WTC11 (cell line): ENCODE measurements around the gene GRIN2A.

Source experiments
- CTCF ChIP-seq: fragments of 200-600 bp; IDR thresholded peaks from 2 replicates; pipeline ENCODE4 v1.8.0; 2022; ENCODE audit warnings: antibody characterized with exemption
- ESRRA ChIP-seq: sonication (generic); formaldehyde crosslinking; IDR thresholded peaks from 2 replicates; pipeline ENCODE4 v1.8.1; 2022; ENCODE audit warnings: mild to moderate bottlenecking, missing genetic modification reagents, borderline replicate concordance
- FOXP1 ChIP-seq: sonication (generic); formaldehyde crosslinking; IDR thresholded peaks from 2 replicates; pipeline ENCODE4 v1.8.0; 2022; ENCODE audit warnings: missing genetic modification reagents, mild to moderate bottlenecking, moderate library complexity, borderline replicate concordance
- FOXP4 ChIP-seq: sonication (generic); formaldehyde crosslinking; IDR thresholded peaks from 2 replicates; pipeline ENCODE4 v1.8.0; 2022; ENCODE audit warnings: mild to moderate bottlenecking, missing genetic modification reagents
- SP1 ChIP-seq: sonication (generic); formaldehyde crosslinking; conservative IDR thresholded peaks from 2 replicates; pipeline ENCODE4 v1.8.1; 2022; ENCODE audit warnings: missing genetic modification reagents
- TCF7 ChIP-seq: sonication (generic); formaldehyde crosslinking; IDR thresholded peaks from 2 replicates; pipeline ENCODE4 v1.8.0; 2022; ENCODE audit warnings: mild to moderate bottlenecking, low read depth, missing genetic modification reagents, moderate library complexity
- ZNF121 ChIP-seq: sonication (generic); formaldehyde crosslinking; IDR thresholded peaks from 2 replicates; pipeline ENCODE4 v1.8.0; 2023; ENCODE audit warnings: missing genetic modification reagents
- ZNF138 ChIP-seq: sonication (generic); formaldehyde crosslinking; conservative IDR thresholded peaks from 2 replicates; pipeline ENCODE4 v1.8.1; 2022; ENCODE audit warnings: mild to moderate bottlenecking, moderate library complexity, missing genetic modification reagents
- ZNF671 ChIP-seq: fragments of 250-450 bp; sonication (Bioruptor Pico); IDR thresholded peaks from 2 replicates; pipeline ENCODE4 v1.8.0; 2021; ENCODE audit warnings: mild to moderate bottlenecking
- TF ChIP-seq, protein P1 (sequence below): sonication (generic); formaldehyde crosslinking; IDR thresholded peaks from 2 replicates; pipeline ENCODE4 v1.8.1; 2022; ENCODE audit warnings: missing genetic modification reagents, borderline replicate concordance
- TF ChIP-seq, protein P2 (sequence below): sonication (generic); formaldehyde crosslinking; IDR thresholded peaks from 2 replicates; pipeline ENCODE4 v1.8.1; 2022; ENCODE audit warnings: mild to moderate bottlenecking, moderate library complexity, missing genetic modification reagents
- TF ChIP-seq, protein P3 (sequence below): sonication (generic); formaldehyde crosslinking; IDR thresholded peaks from 2 replicates; pipeline ENCODE4 v1.8.1; 2022; ENCODE audit warnings: low read depth, missing genetic modification reagents, borderline replicate concordance
- TF ChIP-seq, protein P4 (sequence below): sonication (generic); formaldehyde crosslinking; IDR thresholded peaks from 2 replicates; pipeline ENCODE4 v1.8.1; 2023; ENCODE audit warnings: mild to moderate bottlenecking, missing genetic modification reagents, borderline replicate concordance
- TF ChIP-seq, protein P5 (sequence below): sonication (generic); formaldehyde crosslinking; IDR thresholded peaks from 2 replicates; pipeline ENCODE4 v1.8.0; 2022; ENCODE audit warnings: mild to moderate bottlenecking, missing genetic modification reagents

DNA sequence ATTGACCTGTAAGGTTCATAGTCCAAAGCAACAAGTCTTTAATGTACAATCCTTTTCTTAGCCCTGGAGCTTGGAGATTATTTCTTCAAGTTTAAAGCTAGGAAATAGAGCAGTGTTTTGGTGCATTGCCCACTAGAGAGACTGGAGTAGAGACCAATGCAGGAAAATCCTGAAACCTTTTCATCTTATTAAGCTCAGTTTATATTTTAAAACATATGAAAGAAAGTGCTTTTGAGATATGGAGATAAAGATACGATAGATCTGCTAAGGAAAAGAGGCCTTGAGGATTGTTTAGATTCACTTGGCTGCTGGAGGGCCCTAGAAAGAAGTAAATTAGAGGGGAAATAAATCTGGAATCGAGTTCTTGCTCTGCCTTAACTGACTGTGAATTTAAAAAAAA is 212.0 kb downstream of the GRIN2A start:
- TF ChIP-seq, protein P1, sequence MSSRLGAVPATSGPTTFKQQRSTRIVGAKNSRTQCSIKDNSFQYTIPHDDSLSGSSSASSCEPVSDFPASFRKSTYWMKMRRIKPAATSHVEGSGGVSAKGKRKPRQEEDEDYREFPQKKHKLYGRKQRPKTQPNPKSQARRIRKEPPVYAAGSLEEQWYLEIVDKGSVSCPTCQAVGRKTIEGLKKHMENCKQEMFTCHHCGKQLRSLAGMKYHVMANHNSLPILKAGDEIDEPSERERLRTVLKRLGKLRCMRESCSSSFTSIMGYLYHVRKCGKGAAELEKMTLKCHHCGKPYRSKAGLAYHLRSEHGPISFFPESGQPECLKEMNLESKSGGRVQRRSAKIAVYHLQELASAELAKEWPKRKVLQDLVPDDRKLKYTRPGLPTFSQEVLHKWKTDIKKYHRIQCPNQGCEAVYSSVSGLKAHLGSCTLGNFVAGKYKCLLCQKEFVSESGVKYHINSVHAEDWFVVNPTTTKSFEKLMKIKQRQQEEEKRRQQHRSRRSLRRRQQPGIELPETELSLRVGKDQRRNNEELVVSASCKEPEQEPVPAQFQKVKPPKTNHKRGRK (CRISPR knock-in tag) = no peak
- TF ChIP-seq TCF7 = no peak
- no peak for TF ChIP-seq CTCF
- no peak for TF ChIP-seq FOXP1 (CRISPR knock-in tag)
- TF ChIP-seq ESRRA (CRISPR knock-in tag) = no peak
- no peak for TF ChIP-seq ZNF671 (CRISPR knock-in tag)
- TF ChIP-seq FOXP4 (CRISPR knock-in tag) = no peak
- TF ChIP-seq, protein P2, sequence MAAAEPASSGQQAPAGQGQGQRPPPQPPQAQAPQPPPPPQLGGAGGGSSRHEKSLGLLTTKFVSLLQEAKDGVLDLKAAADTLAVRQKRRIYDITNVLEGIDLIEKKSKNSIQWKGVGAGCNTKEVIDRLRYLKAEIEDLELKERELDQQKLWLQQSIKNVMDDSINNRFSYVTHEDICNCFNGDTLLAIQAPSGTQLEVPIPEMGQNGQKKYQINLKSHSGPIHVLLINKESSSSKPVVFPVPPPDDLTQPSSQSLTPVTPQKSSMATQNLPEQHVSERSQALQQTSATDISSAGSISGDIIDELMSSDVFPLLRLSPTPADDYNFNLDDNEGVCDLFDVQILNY (CRISPR knock-in tag) = no peak
- TF ChIP-seq, protein P3, sequence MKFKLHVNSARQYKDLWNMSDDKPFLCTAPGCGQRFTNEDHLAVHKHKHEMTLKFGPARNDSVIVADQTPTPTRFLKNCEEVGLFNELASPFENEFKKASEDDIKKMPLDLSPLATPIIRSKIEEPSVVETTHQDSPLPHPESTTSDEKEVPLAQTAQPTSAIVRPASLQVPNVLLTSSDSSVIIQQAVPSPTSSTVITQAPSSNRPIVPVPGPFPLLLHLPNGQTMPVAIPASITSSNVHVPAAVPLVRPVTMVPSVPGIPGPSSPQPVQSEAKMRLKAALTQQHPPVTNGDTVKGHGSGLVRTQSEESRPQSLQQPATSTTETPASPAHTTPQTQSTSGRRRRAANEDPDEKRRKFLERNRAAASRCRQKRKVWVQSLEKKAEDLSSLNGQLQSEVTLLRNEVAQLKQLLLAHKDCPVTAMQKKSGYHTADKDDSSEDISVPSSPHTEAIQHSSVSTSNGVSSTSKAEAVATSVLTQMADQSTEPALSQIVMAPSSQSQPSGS (CRISPR knock-in tag) = no peak
- no peak for TF ChIP-seq ZNF138 (CRISPR knock-in tag)
- no peak for TF ChIP-seq SP1 (CRISPR knock-in tag)
- TF ChIP-seq, protein P4, sequence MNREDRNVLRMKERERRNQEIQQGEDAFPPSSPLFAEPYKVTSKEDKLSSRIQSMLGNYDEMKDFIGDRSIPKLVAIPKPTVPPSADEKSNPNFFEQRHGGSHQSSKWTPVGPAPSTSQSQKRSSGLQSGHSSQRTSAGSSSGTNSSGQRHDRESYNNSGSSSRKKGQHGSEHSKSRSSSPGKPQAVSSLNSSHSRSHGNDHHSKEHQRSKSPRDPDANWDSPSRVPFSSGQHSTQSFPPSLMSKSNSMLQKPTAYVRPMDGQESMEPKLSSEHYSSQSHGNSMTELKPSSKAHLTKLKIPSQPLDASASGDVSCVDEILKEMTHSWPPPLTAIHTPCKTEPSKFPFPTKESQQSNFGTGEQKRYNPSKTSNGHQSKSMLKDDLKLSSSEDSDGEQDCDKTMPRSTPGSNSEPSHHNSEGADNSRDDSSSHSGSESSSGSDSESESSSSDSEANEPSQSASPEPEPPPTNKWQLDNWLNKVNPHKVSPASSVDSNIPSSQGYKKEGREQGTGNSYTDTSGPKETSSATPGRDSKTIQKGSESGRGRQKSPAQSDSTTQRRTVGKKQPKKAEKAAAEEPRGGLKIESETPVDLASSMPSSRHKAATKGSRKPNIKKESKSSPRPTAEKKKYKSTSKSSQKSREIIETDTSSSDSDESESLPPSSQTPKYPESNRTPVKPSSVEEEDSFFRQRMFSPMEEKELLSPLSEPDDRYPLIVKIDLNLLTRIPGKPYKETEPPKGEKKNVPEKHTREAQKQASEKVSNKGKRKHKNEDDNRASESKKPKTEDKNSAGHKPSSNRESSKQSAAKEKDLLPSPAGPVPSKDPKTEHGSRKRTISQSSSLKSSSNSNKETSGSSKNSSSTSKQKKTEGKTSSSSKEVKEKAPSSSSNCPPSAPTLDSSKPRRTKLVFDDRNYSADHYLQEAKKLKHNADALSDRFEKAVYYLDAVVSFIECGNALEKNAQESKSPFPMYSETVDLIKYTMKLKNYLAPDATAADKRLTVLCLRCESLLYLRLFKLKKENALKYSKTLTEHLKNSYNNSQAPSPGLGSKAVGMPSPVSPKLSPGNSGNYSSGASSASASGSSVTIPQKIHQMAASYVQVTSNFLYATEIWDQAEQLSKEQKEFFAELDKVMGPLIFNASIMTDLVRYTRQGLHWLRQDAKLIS (CRISPR knock-in tag) = no peak
- no peak for TF ChIP-seq ZNF121 (CRISPR knock-in tag)
- TF ChIP-seq, protein P5, sequence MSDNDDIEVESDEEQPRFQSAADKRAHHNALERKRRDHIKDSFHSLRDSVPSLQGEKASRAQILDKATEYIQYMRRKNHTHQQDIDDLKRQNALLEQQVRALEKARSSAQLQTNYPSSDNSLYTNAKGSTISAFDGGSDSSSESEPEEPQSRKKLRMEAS (CRISPR knock-in tag) = no peak
